Erythroblast (primary cell): ENCODE data around the gene DNAJC16.

Source experiments
- GATA1 ChIP-seq: IDR thresholded peaks from 2 replicates; pipeline ENCODE4 v1.6.1; 2011; ENCODE audit warnings: low read depth, mild to moderate bottlenecking, control low read depth, low read length, moderate library complexity
- POLR2A ChIP-seq: IDR thresholded peaks from 2 replicates; pipeline ENCODE4 v1.6.1; 2011; ENCODE audit warnings: mild to moderate bottlenecking, low read length

- no peak for TF ChIP-seq POLR2A
- no peak for TF ChIP-seq GATA1
These were observed 96.8 kb downstream of the DNAJC16 start for GRCh38 chr1:15623435-15623834.
